Islet precursor cell (in vitro differentiated cells): ENCODE measurements around the gene KIDINS220.
A peak's percentile ranks its signal among the peaks of the same experiment; 100 is the strongest.

ENCODE experiments used
- DNase-seq: peaks from one replicate; pipeline ENCODE4 v3.0.0-alpha.2; 2018

The KIDINS220 gene

DNA sequence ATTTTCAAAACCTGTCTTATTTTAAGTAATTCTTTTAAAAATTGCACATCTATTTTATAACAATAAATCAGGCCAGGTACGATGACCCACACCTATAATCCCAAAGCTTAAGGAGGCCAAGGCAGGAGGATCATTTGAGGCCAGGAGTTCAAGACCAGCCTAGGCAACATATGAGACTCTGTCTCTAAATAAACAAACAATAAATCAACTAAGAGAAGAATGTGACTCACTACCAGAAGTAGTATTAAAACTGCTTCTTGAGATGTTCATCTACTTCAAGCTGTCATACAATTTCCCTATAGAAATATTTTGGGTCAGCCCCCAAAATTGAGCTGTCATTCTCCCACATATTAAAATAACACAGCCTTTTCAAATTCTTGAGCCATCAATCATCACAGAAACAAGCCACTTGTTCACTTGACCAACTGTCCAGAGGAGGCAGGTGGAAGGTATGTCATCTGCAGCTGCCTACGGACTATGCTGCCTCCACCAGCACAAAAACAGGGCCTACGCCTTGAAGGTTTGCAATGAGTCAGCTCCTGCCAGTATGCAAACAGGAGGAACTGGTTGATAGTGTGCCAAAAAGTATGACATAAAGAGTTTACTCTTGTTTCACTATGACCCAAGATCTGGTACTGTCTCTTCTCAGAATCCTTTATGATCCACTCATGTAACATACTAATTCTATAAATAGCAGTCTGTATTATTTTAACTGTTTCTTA, 33.6 kb downstream of the KIDINS220 start:
- peak; percentile 89 for DNase-seq

DNA sequence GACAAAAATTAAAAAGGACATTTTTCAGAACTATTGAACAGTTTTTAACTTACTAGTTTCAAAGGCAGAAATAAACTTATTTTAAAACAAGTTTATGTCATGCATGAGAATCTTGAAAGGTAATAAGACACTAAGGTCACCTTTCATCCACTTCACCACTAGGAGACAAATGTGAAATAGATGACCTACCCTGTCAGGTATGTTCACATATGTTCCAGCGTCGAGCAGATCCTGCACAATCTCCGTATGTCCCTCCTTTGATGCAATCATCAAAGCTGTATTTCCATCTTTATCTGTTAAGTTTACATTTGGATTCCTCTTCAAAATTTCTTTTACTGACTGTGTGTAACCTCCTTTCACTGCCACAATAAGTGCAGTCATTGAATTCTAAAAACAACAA, 34.7 kb downstream of the KIDINS220 start:
- DNase-seq, result no peak

DNA sequence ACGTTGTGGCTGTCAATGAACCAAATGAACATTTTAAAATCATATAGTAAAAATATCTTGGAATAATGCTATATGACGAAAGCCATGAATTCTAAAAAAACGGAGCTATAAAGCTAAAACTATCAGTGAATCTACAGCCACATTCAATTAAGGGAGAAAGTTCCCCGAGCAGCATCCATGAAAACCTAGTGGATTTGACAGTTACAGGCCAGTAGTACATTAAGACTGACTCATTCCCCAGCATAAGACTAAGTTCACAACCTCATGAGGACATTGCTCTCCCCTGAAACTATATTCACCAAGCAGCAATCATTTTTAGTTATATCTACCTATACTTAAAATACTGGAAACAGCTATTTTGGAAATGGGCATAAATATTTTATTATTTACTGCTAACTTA, 36.6 kb downstream of the KIDINS220 start:
- DNase-seq, result no peak

DNA sequence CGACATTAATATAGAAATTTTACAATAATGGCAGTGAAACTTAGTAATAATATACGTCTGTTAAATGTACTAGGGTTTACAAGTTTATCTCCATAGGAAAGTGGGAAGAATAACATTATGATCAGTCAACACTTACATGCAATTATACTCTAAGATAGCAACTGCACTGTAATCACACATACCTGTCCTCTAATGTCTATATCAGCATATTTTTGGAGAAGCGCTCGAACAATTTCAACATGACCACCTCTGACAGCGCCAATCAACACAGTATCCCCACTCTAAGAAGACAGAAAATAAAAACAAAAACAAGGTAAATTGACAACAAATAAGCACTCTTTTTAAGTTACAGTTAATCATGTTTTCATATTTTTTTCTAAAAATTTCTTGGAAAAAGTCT, 37.2 kb downstream of the KIDINS220 start:
- no peak for DNase-seq

DNA sequence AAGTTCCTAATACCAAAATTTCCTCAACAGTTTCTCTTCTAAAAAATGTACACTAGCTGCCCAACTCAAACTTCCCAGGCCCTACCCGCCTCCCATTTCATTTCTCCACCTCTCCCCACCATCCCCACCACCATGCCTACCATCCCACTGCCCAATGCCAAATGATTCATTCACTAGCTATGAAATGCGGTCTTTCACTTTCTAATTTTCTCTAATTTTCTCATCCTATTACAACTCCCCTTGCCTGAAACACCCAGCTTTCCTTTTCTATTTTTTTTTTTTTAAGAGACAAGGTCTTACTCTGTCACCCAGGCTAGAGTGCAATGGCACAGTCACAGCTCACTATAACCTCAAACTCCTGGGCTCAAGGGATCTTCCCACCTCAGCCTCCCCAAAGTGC, 38.4 kb downstream of the KIDINS220 start:
- DNase-seq, result no peak

DNA sequence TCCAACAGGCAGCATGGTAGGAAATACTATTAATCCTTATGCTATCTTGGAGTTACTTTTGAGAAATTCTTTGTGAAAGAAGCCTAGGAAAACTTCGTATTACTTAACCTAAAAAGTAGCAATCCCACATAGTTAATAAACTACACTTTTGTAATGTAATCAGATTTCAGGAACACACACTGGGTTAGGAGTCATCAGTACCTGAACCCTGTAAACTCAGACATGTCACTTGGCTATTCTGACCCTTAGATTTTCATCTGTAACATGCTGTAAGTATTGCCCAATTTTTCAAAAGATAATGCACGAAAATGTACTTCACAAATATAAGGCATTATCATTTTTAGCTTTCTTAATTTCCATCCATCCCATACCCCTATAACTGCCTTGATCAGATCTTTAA, 39.0 kb downstream of the KIDINS220 start:
- no peak for DNase-seq

DNA sequence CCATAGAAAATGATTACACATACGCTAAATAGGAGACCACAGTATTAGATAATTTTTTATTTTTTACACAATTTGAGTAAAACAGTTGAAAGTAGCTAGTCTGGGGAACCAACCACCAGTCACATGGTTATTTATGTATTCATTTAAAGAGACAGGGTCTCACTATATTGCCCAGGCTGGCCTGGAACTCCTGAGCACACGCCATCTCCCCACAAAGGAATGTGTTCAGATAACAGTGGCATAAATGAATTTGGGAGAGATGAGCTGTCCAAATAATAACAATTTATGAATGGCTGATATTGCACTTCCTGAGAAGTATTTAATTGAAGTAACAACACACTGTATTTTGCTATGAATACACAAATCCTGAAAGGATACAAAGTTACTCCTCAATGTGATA, 39.7 kb downstream of the KIDINS220 start:
- DNase-seq, result no peak

DNA sequence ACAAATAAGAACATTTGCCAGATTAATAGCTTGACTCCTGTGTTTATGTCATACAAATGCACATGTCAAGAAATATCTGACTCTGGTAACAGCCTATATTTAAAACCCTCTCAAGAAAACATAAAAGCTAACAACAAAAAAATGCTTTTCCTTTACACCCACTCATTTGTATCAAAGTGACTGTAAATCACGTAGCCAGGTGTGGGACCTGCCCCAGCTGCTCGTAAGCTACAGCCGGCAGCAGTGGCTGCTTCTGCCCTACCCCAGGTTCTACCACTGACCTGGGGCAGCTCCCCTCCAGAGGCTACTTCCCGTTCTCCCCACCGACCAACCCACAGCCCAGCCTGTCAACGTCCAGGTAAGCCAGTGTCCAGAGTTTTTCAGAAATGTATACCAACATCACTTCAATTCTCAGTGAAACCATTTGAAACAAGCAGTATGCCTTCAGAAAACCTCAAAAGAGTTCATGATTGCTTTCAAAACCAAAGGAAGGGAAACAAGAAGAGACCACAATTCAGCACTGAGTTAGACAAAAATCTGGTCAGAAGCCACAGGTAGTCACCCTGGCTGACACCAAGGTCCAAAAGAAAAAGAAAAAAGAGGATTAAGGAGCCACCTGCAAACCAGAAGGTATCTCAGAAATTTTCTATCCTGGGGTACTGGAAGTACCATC, 40.4 kb downstream of the KIDINS220 start:
- DNase-seq, result no peak

DNA sequence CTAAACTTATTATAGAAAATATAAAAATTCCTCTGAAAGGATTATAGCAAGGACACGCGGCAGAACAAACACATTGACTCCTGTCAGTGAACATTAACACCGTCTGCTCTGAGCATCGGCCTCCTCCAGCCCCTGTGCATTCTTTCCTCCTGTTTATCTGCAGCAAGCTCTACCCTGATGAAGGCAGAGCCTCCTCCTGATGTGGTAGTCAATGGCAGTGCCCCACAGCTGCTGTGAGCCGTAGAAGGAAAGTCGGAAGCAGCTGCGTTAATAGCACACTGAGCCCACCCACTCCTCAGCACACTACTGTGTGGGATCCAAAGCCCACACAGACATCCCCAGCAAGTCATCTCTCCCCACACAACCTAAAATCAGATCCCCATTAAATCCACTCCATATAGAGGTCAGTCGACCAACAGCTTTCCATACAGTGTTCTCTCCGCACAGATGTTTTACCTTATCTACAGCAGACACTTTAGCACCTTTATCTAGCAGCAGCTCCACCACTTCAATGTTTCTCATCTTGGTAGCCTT, 41.0 kb downstream of the KIDINS220 start:
- DNase-seq, result no peak

DNA sequence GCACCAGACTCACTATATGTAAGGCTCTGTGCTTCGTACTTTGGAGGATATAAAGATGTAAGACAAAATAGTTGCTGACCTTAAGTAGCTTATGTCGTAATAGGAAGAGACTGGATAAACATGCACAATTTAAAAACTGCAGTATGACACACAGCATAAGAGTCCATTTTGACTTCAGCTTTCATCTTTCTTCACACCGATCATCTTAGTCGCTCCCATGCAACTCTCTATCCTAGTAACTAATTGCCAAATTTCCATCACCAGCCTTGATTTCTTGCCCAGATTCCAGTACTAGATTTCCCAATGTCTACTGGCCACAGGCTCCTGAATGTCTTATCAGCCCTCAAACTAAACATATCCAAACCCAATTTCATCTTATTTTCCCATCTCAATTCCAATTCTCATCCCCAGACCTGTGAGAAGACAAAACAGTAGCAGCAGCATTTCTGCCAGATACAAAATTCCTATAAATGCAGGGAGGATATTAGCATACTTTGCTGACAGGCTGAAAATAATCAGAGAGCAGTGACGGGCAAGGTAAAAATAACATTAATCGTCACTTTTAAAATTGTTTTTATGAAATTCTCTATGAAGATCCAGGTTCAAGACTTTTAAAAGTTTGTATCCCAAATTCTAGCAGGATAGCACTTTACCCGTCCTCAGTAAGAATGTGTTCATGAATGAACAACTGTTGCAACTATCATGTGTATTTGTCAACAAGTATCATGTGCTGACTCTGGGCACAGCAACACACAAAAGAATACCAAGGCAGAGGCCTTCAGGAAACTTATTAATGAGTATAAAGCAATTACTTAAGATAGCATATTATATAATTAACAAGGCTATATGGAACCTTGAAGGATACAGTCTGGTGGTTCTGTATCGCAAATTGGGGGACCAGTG, 42.2 kb downstream of the KIDINS220 start:
- DNase-seq, result no peak

DNA sequence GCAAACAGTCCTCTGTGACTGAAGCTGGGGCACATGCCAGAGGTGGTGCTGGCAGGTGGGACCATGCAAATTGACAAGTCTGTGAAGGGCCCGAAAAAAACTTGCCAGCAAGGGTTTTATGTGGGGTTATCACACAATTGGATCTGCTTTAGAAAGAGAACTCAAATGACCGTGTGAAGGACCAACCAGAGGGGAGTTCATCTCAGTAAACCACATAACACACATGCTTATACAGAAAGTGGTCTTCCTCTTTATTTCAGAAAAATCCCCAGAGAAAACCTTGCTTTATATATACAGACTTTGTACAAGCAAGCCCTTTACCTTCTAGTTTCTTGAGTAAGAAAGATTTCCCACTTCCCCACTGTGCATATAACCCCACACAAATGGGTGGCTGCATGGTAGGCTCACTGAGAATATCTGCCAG, 46.7 kb downstream of the KIDINS220 start:
- no peak for DNase-seq

DNA sequence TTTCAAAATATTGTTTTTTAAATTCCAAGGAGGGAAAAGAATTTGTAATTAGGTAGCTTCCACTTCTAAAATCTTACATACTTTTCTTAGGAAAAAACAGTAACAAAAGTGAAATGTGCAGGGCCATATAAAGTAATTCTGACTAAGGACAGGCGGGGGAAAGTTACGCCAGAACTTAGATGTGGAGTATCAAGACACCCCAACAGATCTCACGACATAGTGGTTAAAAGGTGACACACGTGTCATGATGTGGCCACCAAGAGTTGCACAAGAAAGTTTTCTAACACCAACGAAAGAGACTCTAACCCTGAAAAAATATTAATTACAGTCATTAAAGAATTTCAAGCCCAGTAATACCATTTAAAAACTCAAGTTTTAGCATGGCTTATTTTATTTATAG, 51.0 kb downstream of the KIDINS220 start:
- DNase-seq, result no peak

DNA sequence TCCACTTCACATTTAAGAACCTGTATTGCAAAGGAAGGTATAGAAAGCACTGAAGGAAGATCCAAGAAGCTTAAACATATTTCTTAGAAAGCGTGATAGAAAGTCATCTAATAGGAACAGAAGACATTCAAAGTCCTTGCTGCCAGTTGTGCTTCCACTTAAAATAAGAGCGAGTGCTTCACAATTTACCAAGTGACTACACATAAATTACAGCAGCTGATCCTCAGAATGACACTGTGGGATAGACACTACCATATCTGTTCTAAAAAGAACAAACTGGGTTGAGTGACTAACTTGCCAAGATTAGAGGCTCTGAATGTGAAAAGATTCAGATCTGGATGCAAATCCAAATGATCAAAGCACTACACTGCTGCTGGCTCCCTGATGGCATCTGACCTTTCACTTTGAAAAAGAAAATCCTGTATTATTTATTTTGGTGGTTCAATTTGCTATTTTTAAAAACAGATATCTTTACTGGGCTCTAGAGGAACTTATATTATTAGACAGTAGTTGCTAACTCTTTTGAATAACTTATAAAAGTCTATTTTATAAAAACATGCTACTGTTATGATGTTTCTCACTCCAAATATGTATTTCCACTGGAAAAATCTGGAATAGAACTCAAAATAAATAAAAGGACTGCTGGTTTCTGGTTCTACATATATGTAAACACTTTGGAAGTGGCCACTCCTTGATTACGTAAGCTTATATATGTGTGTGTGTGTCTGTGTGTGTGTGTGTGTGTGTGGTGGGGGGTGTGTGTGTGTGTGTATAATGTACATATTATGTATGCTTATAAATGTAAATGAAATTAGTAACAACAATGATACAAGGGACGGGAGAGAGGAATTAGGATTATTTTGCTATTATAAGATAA, 57.4 kb downstream of the KIDINS220 start:
- no peak for DNase-seq

DNA sequence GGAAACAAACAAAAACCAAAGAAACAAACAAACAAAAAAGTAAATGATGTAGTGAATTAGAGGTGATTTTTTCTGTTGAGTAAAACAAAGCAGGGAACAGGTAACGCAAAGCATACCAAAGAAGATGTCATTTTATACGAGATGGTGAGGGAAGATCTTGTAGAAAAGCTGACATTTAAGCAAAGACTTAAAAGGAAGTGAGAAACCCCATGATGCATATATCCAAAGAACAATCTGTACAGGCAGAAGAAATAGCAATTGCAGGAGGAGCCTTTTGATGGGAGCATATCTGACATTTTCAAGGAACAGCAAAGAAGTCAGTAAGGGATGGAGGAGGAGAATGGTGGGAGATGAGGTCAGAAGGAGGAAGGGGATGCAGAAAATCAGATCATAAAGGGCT, 63.0 kb downstream of the KIDINS220 start:
- DNase-seq, result no peak

DNA sequence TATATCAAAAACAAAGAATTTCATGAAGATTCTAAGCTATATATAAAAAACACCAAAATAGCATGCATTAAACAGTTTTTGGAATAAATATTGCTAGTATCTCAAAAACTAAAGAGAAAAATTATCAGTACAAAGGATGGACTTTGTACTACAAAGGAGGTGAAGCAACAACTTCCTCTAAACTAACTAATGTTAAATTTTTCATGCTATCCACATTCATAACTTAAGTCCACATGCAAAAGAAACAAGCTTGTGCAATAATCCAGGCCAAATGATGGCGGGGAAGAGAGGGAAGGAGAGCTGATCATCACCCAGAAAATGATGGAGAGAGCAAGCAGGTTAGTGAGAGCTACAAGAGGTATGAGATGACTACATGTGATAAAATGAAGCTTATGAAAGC, 70.1 kb downstream of the KIDINS220 start:
- no peak for DNase-seq

DNA sequence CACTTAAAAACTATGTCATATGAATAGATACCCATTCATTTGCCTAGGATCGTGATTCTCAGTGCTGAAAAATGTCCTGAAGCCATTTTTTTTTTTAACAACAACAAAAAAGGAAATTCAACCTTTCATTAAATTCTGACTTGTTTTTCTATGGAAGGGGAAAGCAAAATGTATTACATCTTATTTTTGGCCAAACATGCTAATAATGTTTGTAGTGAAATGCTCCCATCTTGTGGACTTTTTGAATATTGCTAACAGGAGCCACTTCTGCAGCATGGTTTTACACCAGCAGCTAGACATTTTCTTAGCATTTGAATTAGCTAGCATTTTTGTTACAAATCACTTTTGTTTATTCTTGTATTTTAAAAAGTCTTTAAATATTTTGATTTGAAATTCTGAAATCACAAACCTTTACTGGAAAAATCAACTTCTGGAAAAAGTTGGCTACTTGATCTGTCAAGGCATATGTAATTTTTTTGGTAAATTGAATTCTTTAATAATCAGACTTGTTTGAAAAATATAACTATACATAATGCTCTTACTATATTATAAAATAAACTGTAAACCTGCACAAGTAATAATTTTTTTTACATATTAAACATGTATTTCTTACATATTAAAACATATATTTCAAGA, 75.8 kb downstream of the KIDINS220 start:
- no peak for DNase-seq

DNA sequence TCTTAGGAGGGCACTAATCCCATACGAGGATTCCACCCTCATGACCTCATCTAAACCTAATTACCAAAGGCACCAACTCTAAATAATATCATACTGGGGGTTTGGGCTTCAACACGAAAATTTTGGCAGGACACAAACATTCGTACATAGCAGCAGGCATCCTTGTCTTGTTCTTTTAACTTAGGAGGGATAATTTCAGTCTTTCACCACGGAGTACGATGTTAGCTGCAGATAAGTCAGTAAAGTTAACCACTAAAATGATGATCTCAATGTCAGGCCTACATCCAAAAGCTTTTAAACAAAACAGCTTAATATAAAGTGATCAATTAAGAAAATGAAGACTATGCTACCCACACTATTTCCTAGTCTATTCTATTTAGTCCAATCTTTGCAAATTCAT, 80.7 kb downstream of the KIDINS220 start:
- no peak for DNase-seq

DNA sequence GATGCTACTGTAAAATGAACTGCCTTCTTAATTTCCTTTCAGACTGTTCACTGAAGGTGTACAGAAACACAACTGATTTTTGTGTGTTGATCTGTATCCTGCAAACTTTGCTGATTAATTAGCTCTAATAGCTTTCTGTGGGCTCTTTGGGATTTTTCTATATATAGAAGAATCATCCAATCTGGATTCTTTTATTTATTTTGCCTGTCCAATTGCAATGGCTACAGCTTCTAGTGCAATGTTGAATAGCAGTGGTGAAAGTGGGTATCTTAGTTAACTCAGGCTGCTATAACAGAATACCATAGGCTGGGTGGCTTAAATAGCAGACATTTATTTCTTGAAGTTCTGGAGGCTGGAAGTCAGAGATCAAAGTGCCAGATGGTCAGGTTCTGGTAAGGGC, 81.2 kb downstream of the KIDINS220 start:
- no peak for DNase-seq

DNA sequence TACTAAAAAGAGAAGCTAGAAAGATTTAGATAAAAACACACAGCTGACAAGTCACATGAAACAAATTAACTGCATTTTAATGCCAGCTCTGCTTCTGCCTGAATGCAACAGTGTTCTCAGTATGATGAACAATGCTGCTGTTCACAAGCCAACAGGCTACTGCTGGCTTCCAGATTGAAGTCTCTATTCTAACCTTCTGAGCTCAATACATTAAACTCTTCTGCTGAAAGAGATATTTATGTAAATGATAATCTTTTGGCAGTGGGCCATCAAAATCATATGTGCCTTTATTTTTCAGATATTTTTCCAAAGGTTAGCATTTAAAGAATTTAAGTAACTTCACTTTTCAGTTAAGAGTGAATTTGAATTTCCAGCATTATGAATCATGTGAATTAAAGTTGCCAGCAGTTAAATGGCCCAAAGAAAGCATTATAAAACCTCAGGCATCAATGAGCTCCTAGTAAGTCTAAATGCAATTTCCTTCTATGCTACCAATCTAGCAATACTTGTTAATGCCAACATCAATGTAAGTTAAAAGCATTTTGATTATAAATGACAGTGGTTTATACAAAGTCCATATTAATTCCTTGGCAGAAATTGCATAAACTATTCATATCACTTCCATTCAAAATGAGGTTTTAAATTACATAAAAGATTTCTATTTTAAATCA, 83.2 kb downstream of the KIDINS220 start:
- no peak for DNase-seq

DNA sequence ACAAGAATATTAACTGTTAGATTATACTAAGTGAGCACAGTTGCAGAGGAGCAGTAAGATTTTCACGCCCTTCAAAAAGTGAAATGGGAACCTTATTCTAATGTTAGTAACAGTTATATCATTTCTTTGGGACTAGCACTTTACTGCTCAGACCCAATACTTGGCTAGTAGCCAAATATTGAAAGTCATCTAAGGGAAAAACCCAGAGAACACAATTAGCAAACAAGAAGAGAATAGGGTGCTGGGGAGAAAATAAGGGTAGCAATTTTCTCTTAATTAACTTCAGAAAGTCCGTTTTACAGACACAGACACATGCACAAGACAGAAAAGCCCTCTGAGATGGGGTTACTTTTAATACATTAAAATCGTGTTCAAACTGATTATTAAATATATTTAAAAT, 83.8 kb downstream of the KIDINS220 start:
- no peak for DNase-seq

DNA sequence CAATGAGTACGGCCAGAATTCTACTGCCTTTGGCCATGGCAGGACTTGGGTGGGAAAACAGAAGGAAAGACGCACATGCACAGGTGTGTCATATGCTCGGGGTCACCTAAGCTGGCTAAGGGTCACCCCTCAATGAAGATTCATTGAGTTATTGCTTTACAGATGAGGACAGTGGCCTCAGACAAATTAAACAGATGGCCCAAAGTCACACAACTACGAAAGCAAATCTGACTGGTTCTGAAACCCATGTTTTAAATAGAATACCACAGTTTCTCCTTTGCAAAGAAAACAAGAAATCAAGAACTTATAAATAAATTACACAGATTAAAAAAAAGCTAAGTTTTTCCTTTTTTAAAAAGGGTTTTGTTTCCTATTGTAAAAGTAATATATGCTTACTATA, 85.0 kb downstream of the KIDINS220 start:
- no peak for DNase-seq
